ENCODE data around the gene USP33. TPM values are rescaled to one million over a fixed set of nuclear protein-coding genes. Genes with fewer than 3 reads are reported as not detected.
"Not testable (repeated sequence)": the region's sequence is repeated elsewhere in the genome, so short reads cannot be mapped to it uniquely, and the experiment has no call there.

The USP33 gene
- total RNA-seq, 4 donors from 2014 or later: 31.1 to 51.8 (median 34.6) TPM

DNA sequence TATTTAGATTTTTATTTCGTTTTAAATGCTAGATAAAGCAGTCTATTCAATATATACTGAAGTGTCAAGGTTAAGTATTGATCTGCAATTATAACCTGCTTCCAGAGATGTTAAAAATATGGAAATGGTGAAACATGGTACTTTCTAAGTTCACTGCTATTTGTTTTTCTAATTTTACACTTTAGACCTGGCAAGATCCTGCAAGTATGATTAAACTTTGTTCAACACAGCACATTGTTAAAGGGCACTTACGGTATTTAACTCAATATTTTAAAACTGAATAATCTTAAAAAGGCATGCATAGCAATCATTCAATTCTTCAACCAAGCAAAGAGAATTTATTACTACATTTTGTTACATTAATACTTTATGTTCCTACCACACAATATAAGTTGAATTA, 41.5 kb downstream of the USP33 start:
- intact Hi-C loops (cut with DNase I; ENCODE audit: low total_unique reads) (no loop called here), in situ Hi-C loops (cut with MboI; ENCODE audit: low sequenced_read_pairs in 4 of 4) (no loop called here)
- no peak for ATAC-seq
- no peak for DNase-seq
- no peak overlapping the region for H3K4me3 ChIP-seq
- peaks cover 0 to 60% of the 10 kb centered on the region in 2 donors for H3K36me3 ChIP-seq
- H3K27ac ChIP-seq: no peak overlapping the region
- H3K27me3 ChIP-seq: no peaks in the 10 kb centered on the region
- H3K4me1 ChIP-seq: no peaks in the 10 kb centered on the region
- no peaks in the 10 kb centered on the region for H3K9me3 ChIP-seq
- no peak for TF ChIP-seq CTCF (IDR thresholded peaks at IDR 0.05 in 4 of 5, conservative IDR thresholded peaks at IDR 0.05 in 1 of 5)
- no peak for TF ChIP-seq POLR2A (IDR thresholded peaks at IDR 0.05)

GRCh38 chr1:77716065-77716464, 43.6 kb downstream of the USP33 start:
- Histone ChIP-seq H3K36me3 (peaks cover 0 to 58% of the 10 kb centered on the region in 2 donors), H3K27me3 (no peaks in the 10 kb centered on the region), H3K4me1 (no peaks in the 10 kb centered on the region), H3K4me3 (no peak overlapping the region), H3K9me3 (no peaks in the 10 kb centered on the region), H3K27ac (no peak overlapping the region)
- DNase-seq (no peak), ATAC-seq (no peak)
- TF ChIP-seq POLR2A (IDR thresholded peaks at IDR 0.05) (no peak), CTCF (IDR thresholded peaks at IDR 0.05 in 4 of 5, conservative IDR thresholded peaks at IDR 0.05 in 1 of 5) (no peak)
- intact Hi-C loops (cut with DNase I; ENCODE audit: low total_unique reads) (no loop called here), in situ Hi-C loops (cut with MboI; ENCODE audit: low sequenced_read_pairs in 4 of 4) (no loop called here)

- no peak for TF ChIP-seq CTCF (IDR thresholded peaks at IDR 0.05 in 4 of 5, conservative IDR thresholded peaks at IDR 0.05 in 1 of 5)
- no peak for TF ChIP-seq POLR2A (IDR thresholded peaks at IDR 0.05)
- no peaks in the 10 kb centered on the region for H3K4me1 ChIP-seq
- no peak overlapping the region for H3K4me3 ChIP-seq
- DNase-seq (no peak), ATAC-seq (no peak)
- H3K27me3 ChIP-seq: no peaks in the 10 kb centered on the region
- in situ Hi-C loops (cut with MboI; ENCODE audit: low sequenced_read_pairs in 4 of 4): no loop called here
- no peaks in the 10 kb centered on the region for H3K9me3 ChIP-seq
- peaks cover 0 to 76% of the 10 kb centered on the region in 2 donors for H3K36me3 ChIP-seq
- intact Hi-C loops (cut with DNase I; ENCODE audit: low total_unique reads): no loop called here
- no peak overlapping the region for H3K27ac ChIP-seq
Observed at GRCh38 chr1:77709727-77710126, 49.9 kb downstream of the USP33 start.

DNA sequence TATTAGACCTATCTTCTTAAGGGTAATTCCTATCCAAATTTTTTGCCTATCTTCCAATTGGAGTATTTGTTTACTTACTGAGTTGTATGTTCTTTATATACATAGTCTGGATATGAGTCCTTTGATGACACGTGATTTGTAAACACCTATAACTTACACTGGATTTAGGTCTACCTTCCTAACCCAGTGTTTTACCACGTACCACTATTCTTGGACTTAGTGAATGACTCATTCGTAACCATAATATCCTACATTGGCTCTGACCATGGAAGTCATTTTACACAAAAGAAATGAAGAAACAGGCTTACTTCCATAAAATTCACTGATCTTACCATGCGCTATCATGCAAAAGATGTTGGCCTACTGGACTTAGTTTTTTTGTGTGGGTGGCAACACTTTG, 53.3 kb downstream of the USP33 start:
- TF ChIP-seq CTCF (IDR thresholded peaks at IDR 0.05 in 4 of 5, conservative IDR thresholded peaks at IDR 0.05 in 1 of 5): no peak
- no peak for TF ChIP-seq POLR2A (IDR thresholded peaks at IDR 0.05)
- H3K4me3 ChIP-seq: no peak overlapping the region
- no peaks in the 10 kb centered on the region for H3K27me3 ChIP-seq
- H3K36me3 ChIP-seq: peaks cover 0 to 47% of the 10 kb centered on the region in 2 donors
- H3K4me1 ChIP-seq: no peaks in the 10 kb centered on the region
- in situ Hi-C loops (cut with MboI; ENCODE audit: low sequenced_read_pairs in 4 of 4): no loop called here
- no peak for ATAC-seq
- no peak overlapping the region for H3K27ac ChIP-seq
- no peak for DNase-seq
- H3K9me3 ChIP-seq: no peaks in the 10 kb centered on the region
- intact Hi-C loops (cut with DNase I; ENCODE audit: low total_unique reads): no loop called here

GRCh38 chr1:77704736-77705135, 54.9 kb downstream of the USP33 start:
- Histone ChIP-seq H3K36me3 (peaks cover 0 to 38% of the 10 kb centered on the region in 2 donors), H3K27ac (no peak overlapping the region), H3K27me3 (no peaks in the 10 kb centered on the region), H3K4me3 (no peak overlapping the region), H3K9me3 (no peaks in the 10 kb centered on the region), H3K4me1 (no peaks in the 10 kb centered on the region)
- DNase-seq (no peak), ATAC-seq (no peak)
- no peak for TF ChIP-seq POLR2A (IDR thresholded peaks at IDR 0.05)
- no peak for TF ChIP-seq CTCF (IDR thresholded peaks at IDR 0.05 in 4 of 5, conservative IDR thresholded peaks at IDR 0.05 in 1 of 5)
- intact Hi-C loops (cut with DNase I; ENCODE audit: low total_unique reads) (no loop called here), in situ Hi-C loops (cut with MboI; ENCODE audit: low sequenced_read_pairs in 4 of 4) (no loop called here)

DNA sequence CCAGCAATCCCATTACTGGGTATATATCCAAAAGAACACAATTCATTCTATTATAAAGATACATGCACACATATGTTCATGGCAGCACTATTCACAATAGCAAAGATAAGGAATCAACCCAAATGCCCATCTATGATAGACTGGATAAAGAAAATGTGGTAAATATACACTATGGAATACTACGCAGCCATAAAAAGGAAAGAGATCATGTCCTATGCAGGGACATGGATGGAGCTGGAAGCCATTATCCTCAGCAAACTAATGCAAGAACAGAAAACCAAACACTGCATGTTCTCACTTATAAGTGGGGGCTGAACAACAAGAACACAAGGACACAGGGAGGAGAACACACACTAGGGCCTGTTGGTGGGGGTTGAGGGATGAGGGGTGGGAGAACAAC, 60.0 kb downstream of the USP33 start:
- intact Hi-C loops (cut with DNase I; ENCODE audit: low total_unique reads); H3K4me1 ChIP-seq; ATAC-seq; H3K27ac ChIP-seq; H3K27me3 ChIP-seq; in situ Hi-C loops (cut with MboI; ENCODE audit: low sequenced_read_pairs in 4 of 4); H3K9me3 ChIP-seq; DNase-seq; H3K4me3 ChIP-seq: not testable (repeated sequence)
- H3K36me3 ChIP-seq: peaks cover 0 to 42% of the 10 kb centered on the region in 2 donors
